Activated gamma-delta T cell treated with Interleukin-2 at 50 U/mL for 16 hours (primary cell): ENCODE measurements around the gene EXOSC2.
A peak's percentile ranks its signal among the peaks of the same experiment; 100 is the strongest.

Experiments
- DNase-seq: peaks from one replicate; pipeline ENCODE4 v3.0.0-alpha.2; 2020

The EXOSC2 gene

GRCh38 chr9:130701059-130702022 lies 7.8 kb downstream of the EXOSC2 start:
- peak; percentile 69 for DNase-seq

DNA sequence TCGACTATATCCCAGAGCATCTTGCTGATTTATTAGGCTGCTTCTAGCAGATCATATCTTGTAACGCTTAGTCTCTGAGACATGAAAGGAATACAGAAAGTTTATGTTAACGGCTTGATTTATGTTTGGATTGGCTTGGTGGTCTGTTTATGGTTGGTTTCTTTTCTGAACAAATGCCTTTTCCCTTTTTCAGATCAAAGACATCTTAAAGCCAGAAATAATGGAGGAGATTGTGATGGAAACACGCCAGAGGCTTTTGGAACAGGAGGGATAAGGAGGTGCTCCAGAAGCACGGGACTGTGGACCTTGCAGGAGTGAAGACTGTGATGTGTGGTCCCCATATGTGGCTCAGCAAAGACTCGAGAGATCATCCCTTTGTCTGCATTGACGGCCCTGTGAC lies 9.9 kb downstream of the EXOSC2 start:
- DNase-seq = no peak

- peak; percentile 73 for DNase-seq
Measured at GRCh38 chr9:130707225-130707976, 13.8 kb downstream of the EXOSC2 start.

GRCh38 chr9:130710822-130711352 lies 17.3 kb downstream of the EXOSC2 start:
- no peak for DNase-seq

GRCh38 chr9:130711469-130711868 lies 17.9 kb downstream of the EXOSC2 start:
- DNase-seq = no peak

GRCh38 chr9:130712564-130713285 lies 19.1 kb downstream of the EXOSC2 start:
- peak; percentile 93 for DNase-seq

DNA sequence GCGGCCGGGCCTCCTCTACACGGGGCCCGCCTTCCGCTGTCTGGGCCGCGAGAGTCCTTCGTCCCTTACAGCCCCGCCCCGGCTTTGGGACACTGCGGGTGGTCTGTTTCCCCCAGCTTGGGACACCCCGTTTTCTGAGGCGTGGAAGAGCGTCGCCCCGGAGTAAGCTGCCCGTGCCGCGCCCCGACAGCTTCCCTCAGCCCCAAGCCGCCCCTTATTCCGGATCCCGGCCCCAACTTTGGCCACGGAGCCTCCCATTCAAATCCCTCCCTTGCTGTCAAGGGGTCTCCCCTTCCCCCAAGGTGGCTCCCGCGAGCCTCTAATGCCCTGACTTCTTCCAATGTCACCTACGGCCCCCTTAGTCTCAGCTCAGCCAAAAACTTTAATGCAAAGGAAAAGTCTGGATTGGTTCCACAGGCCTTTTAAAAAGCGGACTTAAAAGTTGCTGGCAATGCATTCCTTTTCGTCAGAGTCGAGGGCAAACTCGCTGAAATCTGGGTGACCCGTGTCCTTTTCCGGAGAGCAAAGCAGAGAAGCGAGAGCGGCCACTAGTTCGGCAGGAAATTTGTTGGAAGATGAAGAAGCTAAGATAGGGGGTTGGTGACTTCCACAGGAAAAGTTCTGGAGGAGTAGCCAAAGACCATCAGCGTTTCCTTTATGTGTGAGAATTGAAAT lies 19.8 kb downstream of the EXOSC2 start:
- DNase-seq = no peak

DNA sequence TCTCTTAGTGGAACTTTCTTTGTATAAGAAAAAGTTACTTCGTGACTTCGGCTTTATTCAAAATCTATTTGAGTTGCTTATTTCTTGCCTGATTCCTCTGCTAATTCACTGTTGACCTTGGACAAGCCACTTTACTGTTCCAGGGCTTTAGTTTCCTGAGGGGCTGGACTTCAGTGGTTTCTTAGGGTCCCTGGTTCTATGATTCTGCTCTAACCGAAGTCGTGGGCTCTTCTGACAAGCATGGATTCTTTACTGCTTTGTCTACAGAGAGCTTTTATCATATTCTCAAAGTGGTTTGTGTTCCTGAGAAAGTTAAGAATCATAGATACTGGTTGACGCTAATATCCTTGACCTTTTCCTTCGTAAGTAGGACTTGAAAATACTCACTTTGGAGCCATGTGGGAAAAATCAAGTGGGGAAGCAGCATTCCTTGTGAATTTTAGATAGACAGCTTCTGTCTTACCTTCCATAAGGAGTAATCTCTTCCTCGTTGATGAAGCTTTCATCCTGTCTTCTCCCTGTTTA lies 21.1 kb downstream of the EXOSC2 start:
- no peak for DNase-seq

- no peak for DNase-seq
Measured at GRCh38 chr9:130715270-130715669, 21.7 kb downstream of the EXOSC2 start.

DNA sequence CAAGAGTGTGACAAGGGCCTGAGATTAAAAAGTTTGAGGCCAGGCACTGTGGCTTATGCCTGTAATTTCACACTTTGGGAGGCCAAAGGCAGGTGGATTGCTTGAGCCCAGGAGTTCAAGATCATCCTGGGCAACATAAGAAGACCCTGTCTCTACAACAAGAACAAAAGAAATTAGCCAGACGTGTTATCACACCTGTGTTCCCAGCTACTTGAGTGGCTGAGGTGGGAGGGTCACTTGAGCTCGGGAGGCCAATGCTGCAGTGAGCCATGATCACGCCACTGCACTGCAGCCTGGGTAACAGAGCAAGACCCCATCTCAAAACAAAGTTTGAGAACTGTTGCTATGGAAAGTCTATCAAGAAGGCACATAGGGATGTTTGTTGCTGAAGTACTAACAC lies 25.0 kb downstream of the EXOSC2 start:
- no peak for DNase-seq

DNA sequence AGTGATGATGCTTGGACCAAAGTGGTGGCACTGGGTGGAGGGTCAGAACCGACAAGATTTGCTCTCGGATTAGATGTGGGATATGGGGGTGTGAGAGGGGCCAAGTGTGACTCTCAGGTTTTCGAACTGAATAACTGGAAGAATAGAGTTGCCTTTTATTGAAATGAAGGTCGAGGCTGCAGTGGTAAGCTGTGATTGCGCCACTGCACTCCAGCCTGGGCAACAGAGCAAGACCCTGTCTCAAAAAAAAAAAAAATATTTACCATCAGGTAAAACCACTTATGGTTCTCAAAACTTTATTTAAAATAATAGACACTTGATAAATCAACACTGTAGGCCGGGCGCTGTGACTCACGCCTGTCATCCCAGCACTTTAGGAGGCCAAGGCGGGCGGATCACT lies 27.2 kb downstream of the EXOSC2 start:
- no peak for DNase-seq

- DNase-seq = no peak
Measured at GRCh38 chr9:130728721-130729120, 35.1 kb downstream of the EXOSC2 start.

DNA sequence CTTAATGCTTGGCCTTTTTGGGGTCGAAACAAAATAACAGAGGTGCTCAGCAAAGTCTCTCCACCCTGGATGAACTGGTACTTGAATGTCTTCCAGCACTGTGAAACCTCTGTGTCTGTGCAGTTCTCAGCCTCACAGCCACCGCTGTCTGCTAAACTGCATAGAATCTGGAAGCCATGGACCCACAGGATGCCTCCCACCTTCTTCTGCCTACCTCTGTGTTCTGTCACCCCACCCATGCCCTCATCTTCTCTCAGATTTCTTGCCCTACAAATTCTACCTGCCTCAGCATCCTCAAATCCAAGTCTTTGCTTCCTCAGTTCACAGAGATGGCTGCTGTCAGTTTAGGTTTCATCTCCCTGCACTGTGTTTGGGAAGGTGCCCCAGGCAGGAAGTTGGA lies 35.6 kb downstream of the EXOSC2 start:
- no peak for DNase-seq

DNA sequence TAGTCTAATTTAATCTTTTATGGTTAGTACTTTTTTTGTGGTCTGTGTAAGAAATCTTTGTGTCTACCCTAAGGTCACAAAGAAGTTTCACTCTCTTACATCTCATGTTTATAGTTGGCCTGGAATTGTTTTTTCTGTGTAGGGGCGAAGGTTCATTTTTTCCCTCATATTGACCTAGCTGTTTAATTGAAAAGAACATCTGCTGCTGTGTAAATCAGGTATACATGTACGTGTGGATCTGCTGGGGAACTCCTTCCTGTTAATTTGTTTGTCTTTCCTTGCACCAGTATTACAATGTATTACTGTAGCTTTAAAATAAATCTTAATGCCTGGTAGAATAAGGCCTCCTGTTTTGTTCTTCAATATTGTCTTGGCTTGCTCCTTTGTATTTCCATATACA lies 37.8 kb downstream of the EXOSC2 start:
- DNase-seq = no peak

DNA sequence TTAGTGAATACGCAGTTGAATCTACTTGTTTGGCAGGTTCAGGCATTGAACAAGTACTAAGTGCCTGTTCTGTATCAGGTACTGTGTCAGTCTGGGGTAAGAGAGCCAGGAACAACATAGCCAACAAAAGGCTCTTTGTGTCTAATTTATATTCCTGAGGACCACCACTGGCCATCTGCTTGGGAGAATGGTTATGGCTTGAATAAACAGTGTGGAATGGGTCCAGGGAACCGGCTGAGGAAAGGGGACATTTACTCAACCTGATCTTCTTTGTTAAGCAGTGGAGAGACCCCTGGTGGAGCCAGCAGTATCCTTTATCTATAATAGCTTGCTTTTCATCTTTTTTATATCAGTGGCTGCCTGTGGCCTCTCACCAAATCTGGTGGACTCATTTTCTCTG lies 38.6 kb downstream of the EXOSC2 start:
- no peak for DNase-seq

- no peak for DNase-seq
Measured at GRCh38 chr9:130732793-130733221, 39.2 kb downstream of the EXOSC2 start.

- no peak for DNase-seq
Measured at GRCh38 chr9:130735566-130735965, 42.0 kb downstream of the EXOSC2 start.

- no peak for DNase-seq
Measured at GRCh38 chr9:130736834-130737233, 43.3 kb downstream of the EXOSC2 start.

DNA sequence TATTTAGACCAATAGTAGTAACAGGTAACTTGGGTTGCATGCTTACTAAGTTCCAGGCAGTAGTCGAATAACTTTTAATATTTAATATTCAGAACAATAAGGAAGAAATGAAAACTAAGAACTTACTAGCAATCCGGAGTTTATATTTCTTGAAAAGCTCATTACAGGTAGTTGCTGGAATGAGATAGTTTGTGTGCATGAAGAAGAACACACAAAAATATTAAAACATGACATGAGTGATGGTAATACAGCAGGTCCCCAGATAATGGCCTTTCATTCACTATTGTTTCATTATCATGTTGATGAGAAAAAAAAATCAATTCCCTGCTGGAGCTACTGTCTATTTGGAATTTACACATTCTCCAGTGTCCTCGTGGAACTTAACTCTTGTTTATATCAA lies 44.7 kb downstream of the EXOSC2 start:
- no peak for DNase-seq

- no peak for DNase-seq
Measured at GRCh38 chr9:130739081-130739480, 45.5 kb downstream of the EXOSC2 start.

DNA sequence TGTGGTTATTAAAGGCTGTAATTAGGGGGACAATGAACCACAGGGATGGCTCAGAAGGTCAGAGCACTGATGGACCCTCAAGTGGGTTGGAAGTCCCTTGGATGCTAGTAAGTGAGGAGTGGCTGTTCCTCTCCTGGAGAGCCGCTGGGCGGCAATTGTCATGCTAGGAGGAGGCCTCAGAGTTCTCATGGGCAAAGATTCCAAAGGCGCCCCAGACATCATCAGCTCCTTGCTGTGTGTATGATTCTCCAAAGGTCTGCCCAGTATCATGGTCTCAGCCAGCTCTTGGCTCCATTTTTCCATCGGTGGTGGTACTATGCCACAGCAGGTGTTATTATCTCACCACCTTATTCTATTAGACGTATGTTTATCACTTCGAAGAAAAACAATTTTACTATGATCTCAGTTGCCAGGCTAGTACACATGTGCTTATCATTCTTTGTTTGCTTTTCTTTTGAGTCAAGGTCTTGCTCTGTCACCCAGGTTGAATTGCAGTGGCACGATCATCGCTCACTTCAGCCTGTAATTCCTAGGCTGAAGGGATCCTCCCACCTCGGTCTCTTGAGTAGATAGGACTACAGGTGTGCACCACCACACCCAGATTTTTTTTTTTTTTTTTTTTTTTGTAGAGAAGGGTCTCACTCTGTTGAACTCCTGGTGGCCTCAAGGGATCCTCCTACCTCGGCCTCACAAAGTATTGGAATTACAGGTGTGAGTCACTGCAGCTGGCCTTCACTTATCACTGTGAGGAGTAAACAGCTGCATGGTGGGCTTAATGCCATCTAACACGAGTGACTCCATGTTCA lies 46.8 kb downstream of the EXOSC2 start:
- DNase-seq = no peak

DNA sequence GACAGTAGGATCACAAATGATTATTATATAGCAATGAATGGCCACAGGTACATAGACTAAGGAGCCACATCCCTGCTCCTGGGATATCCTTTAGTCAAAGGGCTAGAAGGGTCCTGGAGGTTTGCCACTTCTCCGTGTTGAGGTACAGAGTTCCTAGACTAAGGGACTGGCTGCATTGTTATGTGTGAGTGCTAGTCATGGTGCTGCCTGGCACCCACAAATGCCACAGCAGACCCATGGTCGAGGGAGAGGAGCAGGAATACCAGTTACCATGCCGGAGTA lies 47.4 kb downstream of the EXOSC2 start:
- no peak for DNase-seq
